HS-5 (cell line): ENCODE measurements around the gene ZDHHC20.

Experiments used
- DNase-seq: peaks from one replicate; pipeline ENCODE4 v3.0.0-alpha.2; 2012; ENCODE audit warnings: low read depth

The ZDHHC20 gene

GRCh38 chr13:21361706-21362105 lies 97.4 kb downstream of the ZDHHC20 start:
- no peak for DNase-seq

DNA sequence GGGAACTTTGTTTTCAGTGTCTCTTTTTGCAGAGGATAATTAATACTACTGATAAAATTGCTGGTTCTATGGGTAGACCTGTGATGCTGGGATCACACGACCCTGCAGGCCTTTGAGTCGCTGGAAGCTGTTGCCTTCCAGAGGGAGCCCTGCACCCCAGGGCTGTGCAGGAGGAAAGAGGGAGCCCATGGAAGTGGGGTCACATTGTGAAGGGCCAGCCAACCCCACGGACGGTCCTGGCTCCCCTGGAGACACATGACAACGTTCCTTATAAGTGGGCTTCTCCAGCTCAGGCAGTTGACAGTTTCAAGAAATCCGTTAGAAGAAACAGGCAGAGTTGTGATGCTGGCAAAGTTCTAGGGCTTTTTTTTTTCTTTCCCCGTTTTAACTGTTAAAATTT lies 98.0 kb downstream of the ZDHHC20 start:
- DNase-seq, result no peak

GRCh38 chr13:21360463-21360862 lies 98.6 kb downstream of the ZDHHC20 start:
- no peak for DNase-seq

GRCh38 chr13:21359855-21360254 lies 99.2 kb downstream of the ZDHHC20 start:
- no peak for DNase-seq

GRCh38 chr13:21355304-21355703 lies 103.8 kb downstream of the ZDHHC20 start:
- DNase-seq, result no peak

DNA sequence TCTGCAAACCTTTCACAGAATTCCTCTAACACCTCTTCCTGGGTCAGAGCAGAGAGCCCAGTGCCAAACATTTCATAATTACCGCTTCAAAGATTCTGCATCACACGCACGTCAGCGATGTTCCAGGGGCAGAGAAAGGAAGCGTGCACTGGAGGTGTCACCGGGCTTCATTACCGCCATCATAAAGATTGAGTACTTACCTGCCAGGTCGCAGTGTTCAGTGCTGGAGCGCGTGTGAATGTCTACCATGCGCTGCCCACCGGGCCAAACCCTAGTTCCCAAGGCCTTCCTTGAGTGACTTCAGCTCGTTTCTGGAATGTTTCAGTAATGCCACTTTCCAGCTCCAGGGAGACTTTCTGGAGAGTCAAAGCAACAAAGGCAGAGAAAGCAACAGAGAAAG lies 104.4 kb downstream of the ZDHHC20 start:
- no peak for DNase-seq

DNA sequence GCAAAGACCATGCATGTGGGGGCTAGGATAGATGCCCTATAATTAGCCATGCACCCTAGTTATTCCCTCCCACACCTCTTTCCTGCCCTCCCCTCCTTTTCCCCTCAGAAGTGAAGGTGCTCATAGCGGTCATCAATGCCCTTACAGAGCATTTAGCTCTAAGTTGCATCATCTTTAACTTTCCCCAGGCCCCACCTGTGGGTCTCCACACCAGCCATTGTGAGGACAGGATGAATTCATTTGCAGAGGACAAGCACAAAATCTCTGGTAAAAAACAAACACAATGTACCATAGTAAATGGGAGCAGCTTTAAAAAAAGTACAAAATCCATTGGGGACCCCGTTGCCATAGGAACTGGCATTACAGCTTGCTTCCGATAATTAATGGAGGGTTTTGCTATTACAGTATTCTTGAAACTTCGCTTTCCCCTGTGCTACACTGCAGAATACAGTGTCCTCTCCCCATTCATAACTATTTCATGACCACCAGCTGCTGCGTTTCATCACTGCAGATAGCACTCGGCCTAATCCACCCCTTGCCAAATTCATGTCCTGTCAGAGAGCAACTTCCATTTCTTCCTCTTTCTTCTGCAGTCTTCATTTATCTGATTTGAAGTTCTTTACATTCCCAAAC lies 110.5 kb downstream of the ZDHHC20 start:
- no peak for DNase-seq

- no peak for DNase-seq
Observed at GRCh38 chr13:21347753-21348318, 111.3 kb downstream of the ZDHHC20 start.

DNA sequence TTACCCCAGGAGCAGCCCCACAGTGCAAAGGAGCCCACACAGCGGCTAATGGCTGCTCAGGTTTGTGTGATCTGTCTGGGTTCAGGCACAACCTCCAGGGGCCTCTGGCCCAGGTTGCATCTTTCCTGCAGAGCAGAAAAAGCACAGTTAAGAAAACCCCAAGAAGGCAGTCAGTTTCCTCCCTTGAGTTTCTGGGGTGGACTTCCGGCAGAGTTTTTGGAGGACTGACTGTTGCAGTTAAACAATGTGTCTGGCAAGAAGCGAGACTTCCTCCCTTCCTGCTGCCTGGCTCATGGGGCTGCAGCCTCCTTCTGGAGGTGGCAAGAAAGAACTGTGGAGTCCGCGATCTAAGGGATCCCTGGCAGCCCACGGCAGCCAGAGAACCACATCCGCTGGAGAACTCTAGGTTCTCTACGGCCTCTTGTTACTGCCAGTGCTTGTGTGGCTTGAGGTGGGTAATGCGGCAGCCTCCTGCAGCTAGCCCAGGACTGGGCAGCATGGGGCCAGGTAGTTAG lies 114.4 kb downstream of the ZDHHC20 start:
- DNase-seq, result no peak

- DNase-seq, result no peak
Observed at GRCh38 chr13:21343659-21344058, 115.4 kb downstream of the ZDHHC20 start.

DNA sequence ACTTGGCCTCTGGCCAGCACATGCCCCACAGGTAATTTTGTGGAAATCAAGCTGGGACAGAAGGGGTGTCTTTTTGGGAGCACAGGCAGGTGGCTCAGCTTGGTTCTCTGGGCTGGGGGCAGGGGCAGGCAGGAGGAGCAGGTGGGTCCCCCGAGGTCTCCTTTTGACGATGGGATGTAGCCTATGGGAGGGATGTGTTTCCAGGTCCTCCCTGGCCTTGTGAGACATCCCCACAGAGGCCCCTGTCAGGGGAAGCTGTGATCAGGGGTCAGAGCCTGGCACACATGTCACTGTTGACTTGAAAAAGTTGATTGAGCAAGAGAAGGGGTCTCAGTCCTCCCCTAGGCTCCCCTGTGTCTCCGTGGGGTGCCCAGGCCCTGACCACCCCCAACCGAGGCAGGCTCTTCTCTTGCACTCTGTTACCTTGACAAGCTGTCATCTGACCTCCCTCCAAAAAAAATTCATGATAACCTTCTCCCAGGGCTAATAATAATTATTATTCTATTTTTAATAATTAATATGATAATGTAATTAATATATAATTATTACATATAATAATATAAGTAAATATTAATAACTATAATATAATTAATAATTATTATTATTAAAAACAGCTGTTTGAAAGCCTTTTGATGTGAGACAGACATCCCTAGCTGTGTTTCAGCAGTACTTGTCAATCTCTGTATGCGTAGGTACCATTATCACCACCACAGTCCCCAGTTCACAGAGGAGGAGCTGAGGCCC lies 116.2 kb downstream of the ZDHHC20 start:
- DNase-seq, result no peak

DNA sequence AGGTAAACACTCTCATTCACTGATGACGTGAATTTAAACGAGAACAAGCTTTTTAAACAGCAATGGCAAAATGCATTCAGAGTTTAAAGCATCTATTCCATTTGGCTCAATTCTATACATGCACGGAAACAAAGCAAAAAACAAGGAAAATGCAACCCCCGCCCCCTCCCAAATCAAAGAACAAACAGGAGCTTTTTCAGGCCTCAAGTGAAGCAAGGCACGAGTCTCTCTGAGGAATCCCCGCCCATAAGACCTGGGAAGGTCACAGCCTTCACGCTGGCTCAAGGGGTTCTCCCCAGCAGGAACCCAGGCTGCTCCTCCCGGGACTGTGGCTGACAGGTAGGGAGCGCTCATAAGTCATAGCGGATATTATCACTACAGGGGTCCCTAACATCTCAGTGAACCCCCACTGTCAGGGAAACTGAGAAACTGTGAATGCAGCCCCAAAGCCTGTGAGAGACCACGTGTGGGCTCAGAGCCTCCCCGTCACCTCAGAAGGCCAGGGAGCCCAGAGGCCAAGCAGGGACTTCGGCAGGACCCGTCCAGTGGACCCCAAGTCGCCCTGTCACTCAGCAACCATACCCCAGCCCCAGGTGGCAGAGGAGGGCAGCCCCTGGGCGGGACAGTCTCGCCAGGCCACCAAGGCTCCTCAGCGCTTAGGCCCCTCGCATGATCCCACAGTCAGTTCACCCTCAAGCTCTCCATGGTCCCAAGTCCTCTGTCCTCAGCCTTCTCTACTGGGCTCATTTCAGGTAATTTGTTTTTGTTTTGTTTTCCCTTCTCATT lies 117.3 kb downstream of the ZDHHC20 start:
- no peak for DNase-seq

DNA sequence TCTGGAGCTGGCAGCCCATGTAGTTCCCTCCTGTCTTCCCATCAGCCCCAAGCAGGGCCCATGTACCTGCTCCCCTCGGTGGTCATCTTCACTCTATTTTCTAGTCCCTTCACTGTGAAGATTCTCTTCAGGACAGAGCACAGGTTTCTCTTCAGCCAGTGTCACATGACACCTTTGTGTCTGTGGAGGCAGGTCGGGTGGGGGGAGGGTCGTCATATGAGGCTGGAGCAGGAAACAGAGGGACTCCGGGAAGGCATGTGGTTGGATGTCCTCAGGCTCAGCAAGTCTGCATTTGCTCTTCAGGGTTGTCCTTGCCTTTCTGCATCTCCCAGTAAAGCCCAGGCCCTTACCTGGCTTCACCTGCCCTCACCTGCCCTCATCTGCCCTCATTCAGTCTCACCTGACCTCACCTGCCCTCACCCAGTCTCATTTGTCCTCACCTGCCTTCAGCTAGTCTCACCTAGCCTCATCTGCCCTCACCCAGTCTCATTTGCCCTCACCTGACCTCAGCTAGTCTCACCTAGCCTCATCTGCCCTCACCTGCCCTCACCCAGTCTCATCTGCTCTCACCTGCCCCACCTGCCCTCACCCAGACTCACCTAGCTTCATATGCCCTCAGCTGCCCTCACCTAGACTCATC lies 120.3 kb downstream of the ZDHHC20 start:
- no peak for DNase-seq

DNA sequence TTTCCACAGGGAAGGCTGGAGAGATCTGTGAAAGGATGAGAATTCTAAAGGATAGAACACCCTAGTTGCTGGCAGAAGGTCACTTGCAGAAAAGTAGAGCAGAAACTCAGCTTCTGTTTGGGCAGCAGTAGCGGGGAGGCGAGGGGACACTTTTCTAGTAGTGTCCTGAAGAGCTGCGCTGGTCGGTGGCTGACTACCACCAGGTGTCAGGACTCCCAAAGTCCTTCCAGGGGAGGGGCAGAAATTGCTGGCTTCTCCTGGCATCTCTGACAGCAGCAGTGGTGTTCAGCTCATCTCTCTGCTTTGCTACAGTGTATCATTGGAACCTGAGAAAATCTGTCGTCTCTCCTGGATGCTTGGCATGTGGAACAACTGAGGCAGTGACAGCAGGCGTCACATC lies 120.9 kb downstream of the ZDHHC20 start:
- no peak for DNase-seq

DNA sequence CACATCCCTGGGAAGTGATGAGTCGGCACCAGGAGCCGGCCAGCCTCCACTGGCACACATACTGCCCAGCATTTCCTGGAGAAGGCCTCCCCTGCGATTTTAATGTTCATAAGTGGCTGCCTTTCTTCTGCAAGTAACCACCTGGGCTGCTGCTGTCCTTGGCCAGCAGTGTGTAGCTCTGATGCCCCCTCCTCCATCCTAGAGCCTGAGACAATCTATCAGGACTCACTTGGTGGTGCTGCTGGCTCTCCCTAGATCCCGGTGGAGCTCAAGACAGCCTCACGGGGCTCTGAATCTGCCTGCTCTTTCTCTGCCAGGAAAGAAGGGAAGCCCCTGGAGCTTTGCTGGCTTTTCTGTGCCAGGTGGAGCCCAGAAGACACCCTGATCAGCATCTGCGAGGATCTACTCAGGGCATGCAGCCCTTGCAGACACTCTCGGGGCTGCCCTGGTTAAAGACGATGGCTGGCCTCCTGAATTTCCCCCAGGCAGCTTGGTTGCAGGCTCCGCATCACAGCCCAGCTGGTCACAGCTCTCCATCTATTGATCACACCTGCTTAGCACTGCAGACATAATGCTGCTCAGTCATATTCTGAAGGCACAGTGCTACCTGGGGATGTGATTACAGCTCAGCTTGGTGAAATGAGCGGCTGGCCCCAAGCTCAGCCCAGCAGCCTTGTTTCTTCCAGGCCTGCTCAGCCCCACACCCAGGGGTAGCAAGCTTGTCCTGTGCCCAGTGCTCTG lies 122.3 kb downstream of the ZDHHC20 start:
- DNase-seq, result no peak

DNA sequence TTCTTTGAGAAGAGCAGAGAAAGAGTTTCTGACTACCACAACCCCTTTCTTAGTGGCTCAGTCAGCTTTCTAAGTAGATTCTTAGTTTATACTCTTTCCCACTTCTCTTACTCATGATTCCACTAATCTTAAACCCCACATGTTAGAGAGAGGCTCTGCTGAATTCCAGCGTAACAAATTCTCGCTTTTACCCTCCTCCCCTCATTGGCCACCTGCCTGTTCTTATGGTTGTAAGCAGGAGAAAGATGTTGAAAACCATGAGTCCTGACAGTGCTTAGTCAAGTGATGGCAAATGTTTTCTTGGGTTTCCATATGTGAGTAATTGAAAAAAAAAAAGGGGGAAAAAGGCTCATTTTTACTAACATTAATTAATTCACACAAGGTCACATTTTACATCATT lies 125.9 kb downstream of the ZDHHC20 start:
- DNase-seq, result no peak

DNA sequence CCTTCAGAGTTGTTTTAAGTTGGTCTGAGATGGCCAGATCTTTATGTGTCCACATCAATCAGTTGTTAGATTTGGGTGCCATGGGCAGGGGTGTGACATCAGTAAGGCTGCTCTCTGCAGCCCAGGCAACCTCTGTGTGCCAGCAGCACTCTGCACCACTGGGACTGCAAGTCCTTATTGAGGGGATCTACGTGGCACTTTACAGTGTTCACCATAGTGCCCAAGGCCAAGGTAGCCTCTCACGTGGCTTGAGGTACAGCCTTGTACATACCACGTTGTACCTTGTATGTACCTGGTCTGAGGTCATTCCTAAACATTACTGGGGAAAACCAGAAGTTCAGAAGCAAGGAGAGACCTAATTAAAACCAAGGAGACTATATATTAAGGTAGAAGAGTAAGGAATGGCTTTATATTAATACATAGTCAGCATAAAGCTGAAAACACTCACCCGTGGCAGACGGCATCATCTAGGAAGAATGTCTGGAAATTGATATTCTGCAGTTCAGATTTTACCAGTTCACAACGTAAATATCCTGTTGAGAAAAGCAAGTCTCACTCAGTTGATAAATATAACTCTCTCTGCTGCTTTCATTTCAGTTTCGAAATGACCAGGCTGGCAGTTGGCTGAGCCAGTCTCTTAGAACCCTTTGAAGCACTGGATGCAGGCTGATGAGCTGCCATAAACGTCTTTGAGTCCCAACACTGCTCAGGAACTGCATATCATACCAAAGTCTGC lies 128.8 kb downstream of the ZDHHC20 start:
- no peak for DNase-seq

GRCh38 chr13:21328836-21329477 lies 130.1 kb downstream of the ZDHHC20 start:
- DNase-seq, result no peak

- no peak for DNase-seq
Observed at GRCh38 chr13:21328201-21328600, 130.9 kb downstream of the ZDHHC20 start.
